Right renal cortex interstitium (tissue), 3 donors: ENCODE measurements around the gene CREB5. TPM values are rescaled to one million over a fixed set of nuclear protein-coding genes. Genes with fewer than 3 reads are reported as not detected.
A peak's percentile ranks its signal among the peaks of the same experiment; 100 is the strongest.

Source experiments
- DNase-seq, 3 donors: peaks; one replicate each; pipeline ENCODE4 v3.0.0-alpha.2; 2013; ENCODE audit warnings: low read depth in 3 of 3, low spot score in 2 of 3
- polyA plus RNA-seq, 3 donors: library from polyadenylated mRNA; unstranded; fragments of 120-200 nt; gene quantifications; one replicate each; pipeline ENCODE4 v1.2.1, GENCODE V29; 2013; ENCODE audit not compliant: insufficient read length in 3 of 3

Gene CREB5
- polyA plus RNA-seq, 3 donors = 6.3 to 12.2 (median 7.7) TPM

DNA sequence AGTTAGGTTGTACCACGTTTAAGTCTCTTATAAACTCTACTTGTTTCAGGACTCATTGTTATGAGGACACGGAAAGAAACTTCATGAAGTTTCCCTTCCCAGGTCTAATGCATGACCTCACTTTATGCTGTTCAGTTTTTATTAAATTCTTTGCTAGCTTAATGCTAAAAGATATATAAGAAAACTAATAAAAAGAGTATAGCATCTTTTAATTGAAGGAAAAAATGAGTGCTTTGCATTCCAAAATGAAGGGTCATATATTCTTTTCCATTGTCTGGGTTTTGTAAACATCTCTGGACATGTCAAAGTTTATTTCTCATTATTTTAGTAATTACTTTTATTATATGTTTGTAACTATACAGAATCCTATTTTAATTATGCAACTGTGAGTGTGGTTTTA lies 255.8 kb downstream of the CREB5 start:
- DNase-seq = no peak

DNA sequence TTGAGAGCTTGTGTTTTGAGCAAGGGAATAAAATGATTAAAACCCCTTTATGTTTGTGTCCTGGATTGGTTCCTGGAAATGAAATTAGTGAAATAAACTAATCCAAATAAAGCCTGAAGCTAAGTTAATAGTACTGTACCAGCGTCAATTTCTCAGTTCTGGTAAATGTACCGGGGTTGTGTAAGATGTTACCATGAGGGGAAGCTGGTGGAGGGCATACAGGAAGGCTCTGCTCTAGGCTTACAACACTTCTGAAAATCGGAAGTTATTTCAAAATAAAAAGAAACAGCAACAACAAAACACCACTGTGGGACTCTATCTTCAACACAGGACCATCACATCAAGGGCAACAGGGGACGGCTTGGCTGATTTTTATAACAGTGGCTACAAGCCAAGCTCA lies 257.0 kb downstream of the CREB5 start:
- no peak for DNase-seq

DNA sequence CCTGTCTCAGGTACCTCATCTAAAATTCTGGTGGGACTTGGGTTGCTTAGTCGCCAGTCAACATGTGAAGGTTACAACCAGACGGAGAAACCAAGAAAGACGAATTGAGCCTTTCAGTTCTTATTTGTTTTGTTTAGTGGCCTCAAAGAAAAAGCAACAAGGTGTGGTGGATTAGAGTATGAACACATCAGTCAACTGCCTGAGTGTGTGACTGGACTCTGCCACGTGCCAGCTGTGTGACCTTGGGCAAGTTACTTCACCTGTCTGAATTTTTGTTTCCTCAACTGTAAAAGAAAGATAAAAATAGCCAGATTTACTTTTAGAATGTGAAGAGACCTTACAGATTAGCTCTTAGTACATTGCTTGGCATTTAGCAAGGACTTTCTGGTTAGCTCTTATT lies 259.2 kb downstream of the CREB5 start:
- DNase-seq = no peak

DNA sequence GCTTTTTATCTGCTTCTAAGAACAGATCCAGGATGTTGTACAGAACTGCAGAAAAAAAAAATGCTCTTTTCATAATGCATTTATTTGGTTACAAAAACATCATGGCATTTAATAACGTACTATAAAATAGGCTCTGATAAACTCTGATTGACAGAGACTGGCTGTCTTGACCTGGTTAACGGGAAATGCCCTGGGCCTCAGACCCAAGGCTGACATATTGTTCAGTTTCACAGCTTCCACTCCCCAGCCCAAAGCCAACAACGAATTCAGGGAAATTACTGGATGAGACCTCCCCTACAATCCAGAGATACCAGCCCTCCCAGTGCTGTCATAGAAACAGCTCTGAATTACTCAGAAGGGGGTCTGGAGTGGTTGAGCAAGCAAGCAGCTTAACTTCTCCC lies 260.1 kb downstream of the CREB5 start:
- DNase-seq = no peak

DNA sequence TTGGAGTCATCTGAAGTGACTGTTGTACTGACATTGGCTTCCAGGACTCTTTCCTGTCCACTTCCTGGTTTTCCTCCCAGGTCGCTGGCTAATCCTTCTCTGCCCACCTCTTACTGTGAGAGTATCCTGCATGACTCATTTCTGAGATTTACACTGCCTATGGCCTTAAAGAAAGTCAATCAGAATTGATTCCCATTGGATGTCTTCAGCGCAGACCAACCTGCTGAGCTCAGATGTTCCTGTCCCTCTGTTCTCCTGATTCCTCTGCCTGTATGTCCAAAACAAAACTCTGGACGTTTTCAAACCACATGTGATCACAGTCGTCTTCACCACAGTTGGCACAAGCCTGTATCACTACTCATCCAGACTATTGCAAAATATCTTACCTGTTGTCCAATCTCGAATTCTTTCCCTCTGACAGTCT lies 262.1 kb downstream of the CREB5 start:
- DNase-seq = no peak

- no peak for DNase-seq
Measured at GRCh38 chr7:28675429-28675828, 263.1 kb downstream of the CREB5 start.

DNA sequence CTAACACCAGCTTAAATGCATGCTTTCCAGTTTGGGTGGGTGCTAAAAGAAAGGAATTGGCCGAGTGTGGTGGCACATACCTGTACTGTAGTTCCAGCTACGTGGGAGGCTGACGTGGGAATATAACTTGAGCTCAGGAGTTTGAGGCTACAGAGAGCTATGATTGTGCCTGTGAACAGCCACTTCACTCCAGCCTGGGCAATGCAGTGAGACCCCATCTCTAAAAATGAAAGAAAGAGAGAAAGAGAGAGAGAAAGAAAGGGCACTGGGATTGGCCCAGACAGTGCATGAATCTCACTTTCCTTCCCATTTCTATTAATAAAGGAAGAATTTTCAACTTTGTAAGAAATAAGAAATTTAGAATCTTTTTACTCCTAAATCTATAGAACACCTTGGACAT lies 265.4 kb downstream of the CREB5 start:
- no peak for DNase-seq

DNA sequence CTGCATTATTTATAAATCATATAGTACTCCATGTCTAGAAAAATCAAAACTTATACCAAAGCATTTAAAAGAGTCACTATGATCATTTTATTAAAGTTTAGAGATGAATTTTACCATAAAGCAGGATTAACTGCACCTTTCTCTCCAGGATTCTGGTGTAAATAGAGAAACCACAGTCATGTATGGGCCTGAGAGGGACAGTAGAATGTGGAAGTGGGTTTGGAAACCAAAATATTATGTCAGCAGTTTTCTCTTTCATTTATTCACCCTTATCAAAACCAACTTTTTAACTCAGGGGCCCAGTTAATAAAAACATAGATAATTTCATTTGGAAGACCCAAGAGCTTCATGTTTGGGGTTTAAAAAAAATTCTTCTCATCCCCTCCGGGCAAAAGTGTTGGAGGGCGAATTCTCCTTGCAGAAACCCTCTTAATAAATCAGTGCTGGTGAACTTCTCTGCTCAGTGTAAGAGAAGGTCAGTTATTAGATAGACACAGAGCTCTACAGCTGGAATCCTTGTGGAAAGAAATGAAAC lies 266.2 kb downstream of the CREB5 start:
- DNase-seq = no peak

GRCh38 chr7:28681693-28682310 lies 269.5 kb downstream of the CREB5 start:
- no peak for DNase-seq

DNA sequence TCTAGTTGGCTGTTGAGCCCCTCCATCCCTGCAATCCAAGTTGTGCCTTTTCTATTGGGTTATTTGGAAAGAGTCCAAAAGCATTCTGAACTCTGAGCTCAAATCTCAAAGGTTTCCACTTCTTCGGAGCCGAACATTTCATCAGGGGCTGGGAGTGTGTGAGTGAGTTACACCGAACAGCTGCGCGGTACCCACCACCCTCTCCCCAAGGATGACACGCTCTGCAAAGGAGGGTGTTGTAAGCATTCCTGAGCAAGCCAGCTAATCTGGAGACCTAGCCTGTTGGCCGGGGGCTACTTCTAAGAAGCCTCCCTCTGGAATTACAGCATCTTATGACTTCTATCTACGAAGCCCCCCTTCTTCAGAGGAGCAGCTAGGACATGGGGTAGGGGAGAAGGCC lies 270.5 kb downstream of the CREB5 start:
- no peak for DNase-seq

DNA sequence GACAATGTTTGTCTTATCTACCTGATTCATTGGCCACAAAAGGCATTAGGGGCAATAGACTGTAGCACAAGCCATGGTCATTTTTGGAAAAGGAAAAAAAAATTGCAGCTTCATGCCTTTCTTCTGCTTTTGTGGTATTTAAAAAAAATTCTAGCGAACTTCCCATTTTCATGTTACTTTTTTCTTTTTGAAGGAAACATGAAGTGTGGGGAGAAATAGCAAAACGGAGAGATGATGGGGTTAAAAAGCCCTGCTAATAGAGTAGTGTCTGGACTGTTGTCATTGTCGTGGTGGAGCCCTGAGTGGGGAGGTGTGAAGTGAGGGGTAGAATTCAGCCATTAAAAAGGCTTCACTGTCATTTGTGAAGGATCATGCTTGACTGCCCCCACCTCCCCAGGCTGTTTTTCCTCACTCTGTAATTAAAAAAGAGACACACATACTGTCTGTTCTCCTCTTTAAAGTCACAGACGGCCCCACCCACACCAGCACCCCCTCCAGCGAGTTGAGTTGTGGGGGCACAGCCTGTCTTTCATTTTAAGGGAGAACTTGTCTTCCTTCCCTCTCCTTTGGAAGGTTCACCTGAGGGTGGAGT lies 272.4 kb downstream of the CREB5 start:
- DNase-seq = no peak

DNA sequence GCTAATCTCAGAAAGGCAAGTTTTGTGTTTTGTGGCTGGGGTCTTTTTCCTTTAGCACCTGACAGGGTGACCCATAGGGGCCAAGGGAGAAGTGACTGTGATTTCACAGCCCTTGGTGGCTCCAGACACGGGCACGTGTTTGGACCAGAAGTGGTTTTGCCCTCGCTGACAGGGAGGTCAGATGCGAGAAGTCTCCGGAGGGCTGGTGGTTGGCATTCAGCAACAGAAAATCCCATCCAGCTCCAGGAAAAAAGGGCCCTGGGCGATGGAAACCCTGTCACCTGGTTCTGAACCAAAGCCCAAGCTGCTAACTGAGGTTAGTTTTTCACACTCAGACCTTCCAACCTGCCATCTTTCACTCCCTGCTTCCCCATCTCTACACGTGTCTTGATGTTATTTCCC lies 272.9 kb downstream of the CREB5 start:
- DNase-seq = no peak

- peak; percentile 88 to 92 (median 91) for DNase-seq
Measured at GRCh38 chr7:28685644-28686417, 273.5 kb downstream of the CREB5 start.

DNA sequence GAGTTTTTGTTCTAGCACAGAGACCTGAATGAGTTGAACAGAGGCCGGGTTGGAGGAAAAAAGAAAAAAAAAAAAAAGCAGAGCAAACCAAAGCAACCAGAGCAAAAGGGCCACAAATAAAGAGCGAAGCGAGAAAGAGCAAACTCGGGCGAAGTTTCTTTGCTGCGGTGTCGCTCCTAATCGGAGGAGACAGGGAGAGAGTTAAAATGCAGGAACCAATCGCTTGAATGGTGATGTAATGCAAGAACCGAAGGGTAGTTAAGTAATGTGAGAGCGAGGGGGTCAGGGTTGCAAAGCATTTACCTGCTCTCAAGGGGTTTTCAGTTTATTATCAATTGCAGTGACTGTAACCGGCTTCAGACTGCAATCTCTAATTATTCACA lies 274.1 kb downstream of the CREB5 start:
- peak in 1 of 3 donors; percentile 36 for DNase-seq

DNA sequence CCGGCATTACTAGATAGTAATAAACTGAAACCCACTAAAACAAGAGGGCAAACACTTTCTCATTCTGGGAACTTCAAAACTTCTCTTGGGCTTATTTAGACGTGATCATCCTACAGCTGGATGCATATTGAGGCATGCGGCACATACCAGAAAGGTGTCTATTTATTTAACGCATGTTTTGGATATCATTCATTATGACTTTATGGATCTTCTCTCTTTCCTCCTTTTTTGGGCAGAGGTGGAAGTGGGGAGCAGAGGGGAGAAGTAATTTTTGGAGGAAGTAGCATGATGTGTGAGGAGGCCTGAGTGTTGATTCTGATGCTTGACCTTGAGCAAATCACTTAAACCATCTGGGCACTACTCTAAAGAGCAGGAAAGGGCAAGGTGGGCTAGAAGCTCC lies 275.2 kb downstream of the CREB5 start:
- no peak for DNase-seq

DNA sequence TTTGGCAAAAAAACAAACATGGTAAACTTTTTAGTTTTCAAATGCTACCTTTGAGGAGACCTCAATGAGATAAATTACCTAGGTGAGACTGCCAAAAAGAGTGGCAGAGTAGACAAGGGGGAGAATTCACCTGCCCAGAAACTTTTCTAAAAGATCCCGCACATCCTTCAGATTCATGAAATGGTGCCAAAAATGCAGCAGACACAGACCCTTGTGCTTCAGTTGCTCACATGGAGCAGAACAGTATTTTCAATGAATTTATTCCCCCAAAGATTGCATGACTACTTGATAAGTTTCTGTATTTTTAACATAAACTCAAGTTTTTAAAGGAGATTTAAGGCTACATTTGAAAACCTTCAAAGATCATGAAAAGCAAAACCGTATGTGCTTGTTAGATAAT lies 275.9 kb downstream of the CREB5 start:
- DNase-seq = no peak

DNA sequence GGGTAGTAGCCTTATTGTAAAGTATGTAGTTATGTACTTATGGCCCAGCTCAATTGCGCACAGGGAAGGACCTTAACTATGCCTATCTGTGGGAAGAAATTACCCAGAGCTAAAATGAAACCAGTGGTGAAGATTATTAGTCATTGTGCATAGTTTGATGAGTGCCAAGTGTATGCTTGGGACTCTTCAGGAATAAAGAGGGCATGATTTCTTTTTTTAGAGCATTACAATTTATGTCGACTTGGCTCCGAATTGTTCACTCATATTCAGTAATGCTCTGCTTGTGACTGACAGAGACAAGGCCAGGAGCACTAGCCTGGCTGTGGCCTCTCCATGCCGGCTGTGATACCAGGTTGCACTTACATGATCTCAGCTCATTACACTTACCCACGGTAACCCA lies 276.3 kb downstream of the CREB5 start:
- DNase-seq = no peak

- DNase-seq = no peak
Measured at GRCh38 chr7:28695300-28696295, 283.3 kb downstream of the CREB5 start.

DNA sequence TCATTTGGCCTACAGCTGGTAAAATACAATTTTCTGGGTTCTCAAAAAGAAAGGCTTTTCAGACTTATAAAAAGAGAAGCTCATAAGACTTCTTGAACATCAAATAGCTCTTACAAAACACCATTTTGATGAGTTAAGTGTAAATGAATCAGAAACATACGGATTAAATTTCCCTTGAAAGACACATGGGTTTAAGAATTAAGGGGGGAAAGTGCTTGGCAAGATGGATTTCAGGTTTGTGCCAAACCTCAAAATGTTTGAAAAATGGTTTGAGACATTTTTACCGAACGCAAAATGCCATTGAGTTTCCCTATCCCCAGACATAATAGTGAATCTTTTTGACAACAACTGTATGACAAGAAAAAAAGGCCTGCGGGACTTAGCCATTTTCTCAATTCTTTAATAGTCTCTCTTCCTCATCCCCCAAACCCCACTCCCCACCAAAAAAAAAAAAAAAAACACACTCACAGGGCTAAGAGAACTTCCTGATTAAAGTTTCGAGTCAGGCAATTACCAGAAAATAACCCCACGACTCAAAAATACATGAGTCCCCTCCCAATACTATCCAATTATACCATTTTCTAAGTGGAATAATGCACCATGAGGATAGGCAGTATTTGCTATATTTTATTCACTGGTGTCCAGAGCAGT lies 285.7 kb downstream of the CREB5 start:
- no peak for DNase-seq

- no peak for DNase-seq
Measured at GRCh38 chr7:28698840-28699239, 286.5 kb downstream of the CREB5 start.
